Breast epithelium (tissue), 4 donors: ENCODE measurements around the gene KLHL29. TPM values are rescaled to one million over a fixed set of nuclear protein-coding genes. Genes with fewer than 3 reads are reported as not detected.

Source experiments
- DNase-seq, 2 donors: peaks; one replicate each; pipeline ENCODE4 v3.0.0-alpha.2; 2019; ENCODE audit warnings: low spot score in 2 of 2
- H3K27ac ChIP-seq, 2 donors: fragments of 200-600 bp; sonication (generic) in 1 of 2; one replicate each; pipeline ENCODE4 v1.5.1; 2016 to 2019; ENCODE audit warnings: mild to moderate bottlenecking in 1 of 2
- H3K27me3 ChIP-seq, 2 donors: fragments of 200-600 bp; sonication (generic) in 1 of 2; one replicate each; pipeline versions ENCODE4 v1.5.1 to v1.6.0; 2017 to 2019; ENCODE audit warnings: control low read depth in 1 of 2, mild to moderate bottlenecking in 1 of 2
- H3K36me3 ChIP-seq: fragments of 200-600 bp; one replicate; pipeline ENCODE4 v1.5.1; 2019
- H3K4me1 ChIP-seq, 2 donors: fragments of 200-600 bp; sonication (generic); one replicate each; pipeline ENCODE4 v1.5.1; 2016 to 2019; ENCODE audit warnings: control low read depth in 1 of 2
- H3K4me3 ChIP-seq, 3 donors: fragments of 200-600 bp; sonication (generic); 1 replicate in 2 of 3; 2 replicates in 1 of 3; pipeline ENCODE4 v1.5.1; 2016 to 2019; ENCODE audit warnings: mild to moderate bottlenecking in 3 of 3, moderate library complexity in 2 of 3
- H3K9me3 ChIP-seq, 2 donors: fragments of 200-600 bp; sonication (generic) in 1 of 2; one replicate each; pipeline ENCODE4 v1.5.1; 2016 to 2019; ENCODE audit warnings: control low read depth in 1 of 2
- POLR2A ChIP-seq: fragments of 450-650 bp; IDR thresholded peaks from one replicate; pipeline ENCODE4 v1.6.1; 2016; ENCODE audit warnings: antibody characterized with exemption, mild to moderate bottlenecking, moderate library complexity
- POLR2AphosphoS5 ChIP-seq, 3 donors: sonication (generic); formaldehyde crosslinking; IDR thresholded peaks; one replicate each; pipeline ENCODE4 v1.6.1; 2017; ENCODE audit warnings: antibody characterized with exemption in 3 of 3
- intact Hi-C: fragments of 100-400 bp; cut with DNase I; formaldehyde crosslinking; loops from one replicate; pipeline ENCODE4 v1.15.1; 2023; ENCODE audit warnings: low total_unique reads
- total RNA-seq, 3 donors: library from RNA; depleted of rRNA; stranded (reverse); fragments of >200 nt; gene quantifications; one replicate each; pipeline ENCODE4 v1.1.0, GENCODE V29; 2016
- TF ChIP-seq, protein P1 (sequence below), 3 donors: fragments of 450-650 bp; IDR thresholded peaks; one replicate each; pipeline ENCODE4 v1.5.1; 2016 to 2017; ENCODE audit warnings: antibody characterized with exemption in 3 of 3, mild to moderate bottlenecking in 3 of 3, moderate library complexity in 3 of 3

KLHL29 gene
- total RNA-seq, 3 donors from 2014 or later = 4.5 to 20.9 (median 14.7) TPM

DNA sequence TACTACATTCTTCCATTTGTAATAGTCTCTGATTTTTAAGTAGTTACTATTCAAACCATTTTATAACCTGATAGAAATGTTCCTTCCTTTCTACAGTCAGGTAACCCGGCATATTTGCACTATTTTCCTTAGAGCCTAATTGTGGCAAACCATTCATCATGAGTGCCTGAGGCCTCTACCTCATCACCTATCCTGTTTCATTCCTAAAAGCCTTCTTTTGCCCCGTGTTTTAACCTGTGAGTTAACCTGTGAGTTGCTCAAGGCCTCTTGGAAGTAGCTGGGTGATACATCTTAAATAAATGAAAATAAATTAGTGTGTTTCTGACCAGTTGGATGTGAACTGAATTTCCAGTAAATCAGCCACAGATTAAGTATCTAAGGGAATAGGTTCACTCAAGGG, 6.5 kb upstream of the KLHL29 start:
- no peak for DNase-seq
- Histone ChIP-seq H3K4me3 (no peak overlapping the region), H3K4me1 (no peaks in the 10 kb centered on the region), H3K9me3 (no peaks in the 10 kb centered on the region), H3K36me3 (no peaks in the 10 kb centered on the region), H3K27ac (no peak overlapping the region), H3K27me3 (peaks cover 0 to 4% of the 10 kb centered on the region in 2 donors)
- intact Hi-C loops = no loop called here
- TF ChIP-seq, protein P1, sequence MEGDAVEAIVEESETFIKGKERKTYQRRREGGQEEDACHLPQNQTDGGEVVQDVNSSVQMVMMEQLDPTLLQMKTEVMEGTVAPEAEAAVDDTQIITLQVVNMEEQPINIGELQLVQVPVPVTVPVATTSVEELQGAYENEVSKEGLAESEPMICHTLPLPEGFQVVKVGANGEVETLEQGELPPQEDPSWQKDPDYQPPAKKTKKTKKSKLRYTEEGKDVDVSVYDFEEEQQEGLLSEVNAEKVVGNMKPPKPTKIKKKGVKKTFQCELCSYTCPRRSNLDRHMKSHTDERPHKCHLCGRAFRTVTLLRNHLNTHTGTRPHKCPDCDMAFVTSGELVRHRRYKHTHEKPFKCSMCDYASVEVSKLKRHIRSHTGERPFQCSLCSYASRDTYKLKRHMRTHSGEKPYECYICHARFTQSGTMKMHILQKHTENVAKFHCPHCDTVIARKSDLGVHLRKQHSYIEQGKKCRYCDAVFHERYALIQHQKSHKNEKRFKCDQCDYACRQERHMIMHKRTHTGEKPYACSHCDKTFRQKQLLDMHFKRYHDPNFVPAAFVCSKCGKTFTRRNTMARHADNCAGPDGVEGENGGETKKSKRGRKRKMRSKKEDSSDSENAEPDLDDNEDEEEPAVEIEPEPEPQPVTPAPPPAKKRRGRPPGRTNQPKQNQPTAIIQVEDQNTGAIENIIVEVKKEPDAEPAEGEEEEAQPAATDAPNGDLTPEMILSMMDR (IDR thresholded peaks at IDR 0.05) = no peak
- TF ChIP-seq POLR2AphosphoS5 (IDR thresholded peaks at IDR 0.05) = no peak
- no peak for TF ChIP-seq POLR2A

DNA sequence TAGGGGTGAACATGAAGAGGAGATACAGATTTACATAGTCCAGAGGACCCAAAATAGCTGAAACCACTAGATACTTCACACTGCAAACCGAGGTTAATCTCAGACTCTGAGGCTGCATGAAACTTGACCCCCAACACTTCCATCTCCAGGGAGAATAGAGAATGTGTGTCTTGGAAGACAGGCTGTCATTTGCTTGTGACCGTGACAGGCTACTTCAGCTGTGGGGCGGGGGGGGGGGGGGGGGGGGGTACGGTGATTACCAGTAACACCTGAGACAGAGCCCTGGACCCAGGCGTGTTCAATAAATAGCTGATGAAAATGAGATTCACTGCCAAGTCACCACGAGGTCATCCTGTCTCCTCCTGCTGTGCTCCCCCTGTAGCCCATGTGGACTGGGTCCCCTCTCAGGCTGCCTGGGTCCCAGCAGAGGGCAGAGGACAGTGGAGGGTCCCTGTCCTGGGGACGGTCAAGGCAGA, 5.7 kb upstream of the KLHL29 start:
- no peaks in the 10 kb centered on the region for H3K4me1 ChIP-seq
- no peak for DNase-seq

DNA sequence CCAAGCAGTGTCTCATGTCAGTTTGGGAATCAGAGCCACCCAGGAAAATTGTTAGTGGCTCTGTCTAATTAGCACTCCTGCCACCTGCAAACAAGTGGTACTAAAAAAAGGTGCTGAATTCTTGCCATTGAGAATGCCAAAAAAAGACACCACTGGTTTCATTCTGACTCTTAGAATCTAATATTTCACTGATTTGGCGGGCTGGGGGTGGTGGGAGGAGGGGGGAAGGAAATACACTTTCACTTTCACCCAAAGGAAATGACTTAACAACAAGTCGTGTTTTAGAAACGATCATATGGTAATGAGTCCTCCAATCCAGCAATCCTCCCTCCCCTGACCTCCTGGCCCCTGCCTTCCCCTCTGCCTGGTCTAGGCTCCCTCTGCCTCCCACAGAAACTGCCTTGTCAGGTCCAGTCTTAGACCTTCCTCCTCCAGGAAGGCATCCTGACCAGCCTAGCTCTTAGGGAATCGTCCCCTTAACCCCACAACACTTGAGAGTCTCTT, 4.4 kb upstream of the KLHL29 start:
- intact Hi-C loops = no loop called here
- H3K27ac ChIP-seq = no peak overlapping the region
- no peak overlapping the region for H3K4me3 ChIP-seq
- H3K27me3 ChIP-seq = peaks cover 0 to 4% of the 10 kb centered on the region in 2 donors
- H3K9me3 ChIP-seq = no peaks in the 10 kb centered on the region
- TF ChIP-seq, protein P1 (IDR thresholded peaks at IDR 0.05) = no peak
- no peak for TF ChIP-seq POLR2A
- H3K36me3 ChIP-seq = no peaks in the 10 kb centered on the region
- no peak for DNase-seq
- no peaks in the 10 kb centered on the region for H3K4me1 ChIP-seq

More for the DNA sequence above, 5.7 kb upstream of the KLHL29 start:
- H3K4me3 ChIP-seq = no peak overlapping the region
- H3K9me3 ChIP-seq = no peaks in the 10 kb centered on the region
- intact Hi-C loops = no loop called here
- TF ChIP-seq POLR2A (no peak), POLR2AphosphoS5 (IDR thresholded peaks at IDR 0.05) (no peak)
- TF ChIP-seq, protein P1 (IDR thresholded peaks at IDR 0.05) = no peak
- H3K27me3 ChIP-seq = peaks cover 0 to 4% of the 10 kb centered on the region in 2 donors
- no peaks in the 10 kb centered on the region for H3K36me3 ChIP-seq
- no peak overlapping the region for H3K27ac ChIP-seq

DNA sequence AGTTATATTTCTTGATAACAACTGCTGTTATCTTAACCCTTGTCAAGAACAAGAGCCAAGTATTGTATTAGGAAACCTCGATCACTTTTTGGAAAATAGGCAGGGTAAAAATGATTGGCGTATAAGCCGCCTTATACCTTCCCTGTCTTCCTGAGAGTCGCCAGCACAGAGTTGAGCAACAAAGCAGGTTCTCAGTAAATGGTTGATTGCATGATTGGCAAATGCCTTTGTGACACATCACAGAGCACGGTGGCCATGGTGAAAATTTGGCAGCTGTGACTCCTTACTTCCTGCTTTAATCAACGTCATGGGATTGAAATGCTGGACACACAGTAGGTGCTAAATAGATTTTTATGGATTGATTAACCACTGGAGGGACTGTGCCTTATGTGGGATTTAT, 3.9 kb upstream of the KLHL29 start:
- no peak for TF ChIP-seq POLR2A
- TF ChIP-seq, protein P1 (IDR thresholded peaks at IDR 0.05) = no peak
- H3K27me3 ChIP-seq = peaks cover 4 to 9% of the 10 kb centered on the region in 2 donors
- DNase-seq = peak in 1 of 2 donors; percentile 57
- H3K4me3 ChIP-seq = no peak overlapping the region
- no peaks in the 10 kb centered on the region for H3K9me3 ChIP-seq
- H3K27ac ChIP-seq = no peak overlapping the region
- no peaks in the 10 kb centered on the region for H3K4me1 ChIP-seq
- intact Hi-C loops = no loop called here
- H3K36me3 ChIP-seq = no peaks in the 10 kb centered on the region

DNA sequence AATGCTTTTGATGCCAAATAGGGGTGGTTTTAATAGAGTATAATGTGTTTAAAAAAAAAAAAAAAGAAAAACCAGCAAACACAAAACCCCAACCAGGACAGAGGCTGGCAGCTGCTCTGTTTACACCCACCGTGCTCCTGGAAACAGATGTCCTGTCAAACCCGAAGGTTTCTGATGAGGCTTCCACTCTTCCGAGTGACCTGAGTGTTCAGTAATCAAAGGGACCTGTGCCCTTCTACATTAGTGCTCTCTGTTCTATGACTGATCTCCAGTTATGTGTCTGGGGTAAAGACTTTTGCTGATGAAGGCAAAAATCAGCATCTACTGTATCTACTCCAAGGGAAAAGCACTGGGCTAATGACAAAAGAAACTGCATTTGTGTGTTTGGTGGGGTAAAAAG, 3.5 kb upstream of the KLHL29 start:
- DNase-seq = no peak
- H3K4me1 ChIP-seq = no peaks in the 10 kb centered on the region
- intact Hi-C loops = no loop called here
- peaks cover 4 to 12% of the 10 kb centered on the region in 2 donors for H3K27me3 ChIP-seq
- no peak overlapping the region for H3K4me3 ChIP-seq
- TF ChIP-seq POLR2AphosphoS5 (IDR thresholded peaks at IDR 0.05) = no peak
- TF ChIP-seq, protein P1 (IDR thresholded peaks at IDR 0.05) = no peak
- TF ChIP-seq POLR2A = no peak
- H3K27ac ChIP-seq = no peak overlapping the region
- H3K36me3 ChIP-seq = no peaks in the 10 kb centered on the region
- no peaks in the 10 kb centered on the region for H3K9me3 ChIP-seq
